ENCODE results near the gene FTO. TPM values are rescaled to one million over a fixed set of nuclear protein-coding genes. Genes with fewer than 3 reads are reported as not detected.

FTO gene
- total RNA-seq, 1 donor from 2014 or later: 110 TPM

GRCh38 chr16:53771655-53772497 lies 67.9 kb downstream of the FTO start:
- no peaks in the 10 kb centered on the region for H3K9me3 Mint-ChIP-seq
- Histone ChIP-seq H3K9ac (no peak overlapping the region), H3K27me3 (no peaks in the 10 kb centered on the region), H3K4me2 (peak overlapping the region; percentile 39), H3K4me3 (no peak overlapping the region), H3K9me3 (ENCODE audit: low read depth) (no peaks in the 10 kb centered on the region), H2AFZ (replicated peaks) (no peak overlapping the region), H3F3A (ENCODE audit: low read depth) (peaks cover 11% of the 10 kb centered on the region), H3K4me1 (peaks cover 43% of the 10 kb centered on the region), H3K36me3 (no peaks in the 10 kb centered on the region), H3K79me2 (ENCODE audit: low read depth) (peaks cover 56% of the 10 kb centered on the region), H4K20me1 (ENCODE audit: low read depth) (no peaks in the 10 kb centered on the region), H3K27ac (peak overlapping the region; percentile 24)
- no peak overlapping the region for H3K4me3 Mint-ChIP-seq
- H3K4me1 Mint-ChIP-seq: peaks cover 16% of the 10 kb centered on the region
- no peak for TF ChIP-seq EZH2phosphoT487 (IDR thresholded peaks at IDR 0.05)
- no peak for TF ChIP-seq CTCF (IDR thresholded peaks at IDR 0.05)
- TF ChIP-seq EZH2 (IDR thresholded peaks at IDR 0.05): no peak
- no peaks in the 10 kb centered on the region for H3K36me3 Mint-ChIP-seq
- peaks cover 2% of the 10 kb centered on the region for H3K27me3 Mint-ChIP-seq (ENCODE audit: insufficient read depth, low read depth)
- DNase-seq (ENCODE audit: low spot score): no peak
- no peak overlapping the region for H3K27ac Mint-ChIP-seq

GRCh38 chr16:53773150-53773846 lies 69.3 kb downstream of the FTO start:
- DNase-seq (ENCODE audit: low spot score): peak; percentile 70

GRCh38 chr16:53773881-53774280 lies 69.9 kb downstream of the FTO start:
- Mint-ChIP-seq H3K27me3 (ENCODE audit: insufficient read depth, low read depth) (no peaks in the 10 kb centered on the region), H3K9me3 (no peaks in the 10 kb centered on the region), H3K27ac (no peak overlapping the region), H3K4me3 (no peak overlapping the region), H3K4me1 (peaks cover 16% of the 10 kb centered on the region), H3K36me3 (no peaks in the 10 kb centered on the region)
- Histone ChIP-seq H3K36me3 (no peaks in the 10 kb centered on the region), H4K20me1 (ENCODE audit: low read depth) (no peaks in the 10 kb centered on the region), H3K27ac (no peak overlapping the region), H3F3A (ENCODE audit: low read depth) (peaks cover 11% of the 10 kb centered on the region), H3K9ac (no peak overlapping the region), H2AFZ (replicated peaks) (no peak overlapping the region), H3K4me2 (no peak overlapping the region), H3K4me1 (peaks cover 56% of the 10 kb centered on the region), H3K9me3 (ENCODE audit: low read depth) (no peaks in the 10 kb centered on the region), H3K4me3 (no peak overlapping the region), H3K27me3 (no peaks in the 10 kb centered on the region), H3K79me2 (ENCODE audit: low read depth) (peaks cover 56% of the 10 kb centered on the region)
- TF ChIP-seq CTCF (IDR thresholded peaks at IDR 0.05): no peak
- no peak for TF ChIP-seq EZH2 (IDR thresholded peaks at IDR 0.05)
- no peak for TF ChIP-seq EZH2phosphoT487 (IDR thresholded peaks at IDR 0.05)
- no peak for DNase-seq (ENCODE audit: low spot score)

More at GRCh38 chr16:53773150-53773846, 69.3 kb downstream of the FTO start:
- H3K27me3 Mint-ChIP-seq (ENCODE audit: insufficient read depth, low read depth): peaks cover under 1% of the 10 kb centered on the region
- Histone ChIP-seq H3K79me2 (ENCODE audit: low read depth) (peaks cover 60% of the 10 kb centered on the region), H3K4me1 (peaks cover 50% of the 10 kb centered on the region), H4K20me1 (ENCODE audit: low read depth) (no peaks in the 10 kb centered on the region), H3K36me3 (no peaks in the 10 kb centered on the region), H3F3A (ENCODE audit: low read depth) (peaks cover 11% of the 10 kb centered on the region), H3K4me2 (no peak overlapping the region), H2AFZ (replicated peaks) (no peak overlapping the region), H3K9me3 (ENCODE audit: low read depth) (no peaks in the 10 kb centered on the region), H3K27me3 (no peaks in the 10 kb centered on the region), H3K9ac (no peak overlapping the region), H3K4me3 (no peak overlapping the region), H3K27ac (no peak overlapping the region)
- H3K4me3 Mint-ChIP-seq: no peak overlapping the region
- no peaks in the 10 kb centered on the region for H3K9me3 Mint-ChIP-seq
- TF ChIP-seq EZH2phosphoT487 (IDR thresholded peaks at IDR 0.05) (no peak), CTCF (IDR thresholded peaks at IDR 0.05) (peak; percentile 75)
- no peak overlapping the region for H3K27ac Mint-ChIP-seq
- H3K36me3 Mint-ChIP-seq: no peaks in the 10 kb centered on the region
- H3K4me1 Mint-ChIP-seq: peaks cover 15% of the 10 kb centered on the region
